Fibroblast of mammary gland (primary cell): ENCODE data around the gene SPRR2G.
"Not testable (repeated sequence)": the region's sequence is repeated elsewhere in the genome, so short reads cannot be mapped to it uniquely, and the experiment has no call there.

Experiments
- DNase-seq: peaks from one replicate; pipeline ENCODE4 v3.0.0-alpha.2; 2010; ENCODE audit warnings: low read depth
- H3K4me3 ChIP-seq: 2 replicates; pipeline ENCODE4 v1.5.1; 2011; ENCODE audit warnings: low read depth, mild to moderate bottlenecking, low read length, moderate library complexity; ENCODE audit not compliant: control insufficient read depth
- CTCF ChIP-seq: conservative IDR thresholded peaks from 2 replicates; pipeline ENCODE4 v1.5.1; 2011; ENCODE audit warnings: low read depth, low read length, inconsistent platforms; ENCODE audit not compliant: control insufficient read depth, insufficient read depth

SPRR2G gene

GRCh38 chr1:153150846-153151245 is at the start of gene SPRR2G:
SPRR2G (minus strand) TSS chr1:153150890; CDS start chr1:153150110, 780 bp downstream.
- no peak for DNase-seq

GRCh38 chr1:153195216-153195615 is 44.5 kb upstream of the SPRR2G start:
- no peak for DNase-seq
- no peak for TF ChIP-seq CTCF
- H3K4me3 ChIP-seq: no peak overlapping the region

More at GRCh38 chr1:153150846-153151245, at the start of gene SPRR2G:
- H3K4me3 ChIP-seq: no peak within 1 kb of the TSS
- no peak for TF ChIP-seq CTCF

GRCh38 chr1:153194331-153195050 is 43.8 kb upstream of the SPRR2G start:
- no peak overlapping the region for H3K4me3 ChIP-seq
- no peak for TF ChIP-seq CTCF
- no peak for DNase-seq

GRCh38 chr1:153192697-153193096 is 42.0 kb upstream of the SPRR2G start:
- no peak for TF ChIP-seq CTCF
- DNase-seq: no peak
- no peak overlapping the region for H3K4me3 ChIP-seq

GRCh38 chr1:153190373-153190772 is 39.7 kb upstream of the SPRR2G start:
- TF ChIP-seq CTCF: peak; percentile 9
- no peak for DNase-seq
- H3K4me3 ChIP-seq: no peak overlapping the region

GRCh38 chr1:153188301-153188700 is 37.6 kb upstream of the SPRR2G start:
- DNase-seq, H3K4me3 ChIP-seq: not testable (repeated sequence)

GRCh38 chr1:153180556-153180955 is 29.9 kb upstream of the SPRR2G start:
- no peak for TF ChIP-seq CTCF
- DNase-seq: no peak
- no peak overlapping the region for H3K4me3 ChIP-seq
